B cell (primary cell): ENCODE data around the gene CCT6B. TPM values are rescaled to one million over a fixed set of nuclear protein-coding genes. Genes with fewer than 3 reads are reported as not detected.

ENCODE experiments used
- ATAC-seq: fragments of 200-7000 bp; cut with Tn5 transposase; one replicate; pipeline ENCODE4 v1.10.0; 2021; ENCODE audit warnings: low read depth, mild to moderate bottlenecking, moderate number of reproducible peaks, moderate library complexity
- CTCF ChIA-PET: fragments of 350-600 bp; sonication (Branson Sonifier 250); formaldehyde crosslinking; loops from one replicate; lab custom pipeline; 2021; ENCODE audit warnings: antibody characterized with exemption, inconsistent platforms; lab: Charles Lee
- POLR2A ChIA-PET: fragments of 350-600 bp; sonication (Branson Sonifier 250); formaldehyde crosslinking; loops from one replicate; lab custom pipeline; 2021; ENCODE audit warnings: antibody characterized with exemption; lab: Charles Lee
- DNase-seq: peaks from one replicate; pipeline ENCODE4 v3.0.0; 2013
- H2AFZ ChIP-seq: 2 replicates; pipeline ENCODE4 v1.6.1; 2012; ENCODE audit warnings: mild to moderate bottlenecking, low read depth, low read length; ENCODE audit not compliant: insufficient read depth, poor library complexity, severe bottlenecking
- H3K27ac ChIP-seq, 2 donors: 1 replicate in 1 of 2; 2 replicates in 1 of 2; pipeline ENCODE4 v1.5.1; 2012 to 2013; ENCODE audit warnings: low read length in 2 of 2, mild to moderate bottlenecking in 2 of 2, moderate library complexity in 1 of 2
- H3K27me3 ChIP-seq, 4 experiments: fragments of 200-600 bp in 1 of 4; sonication (generic) in 1 of 4; replicated peaks in 1 of 4; 1 replicate in 2 of 4; 2 replicates in 2 of 4; pipeline versions ENCODE4 v1.6.1 to v1.7.0; 2013 to 2016; ENCODE audit warnings: low read length in 3 of 4, mild to moderate bottlenecking in 2 of 4, mixed read lengths in 1 of 4, moderate library complexity in 1 of 4; ENCODE audit not compliant: insufficient read depth in 4 of 4, control insufficient read depth in 3 of 4; ENCODE audit errors: control extremely low read depth in 1 of 4
- H3K36me3 ChIP-seq, 2 experiments: replicated peaks in 1 of 2; 1 replicate in 1 of 2; 2 replicates in 1 of 2; pipeline versions ENCODE4 v1.6.1 to v1.7.1; 2013; ENCODE audit warnings: low read length in 1 of 2; ENCODE audit not compliant: insufficient read depth in 2 of 2, control insufficient read depth in 1 of 2; ENCODE audit errors: control extremely low read depth in 1 of 2, extremely low read depth in 1 of 2
- H3K4me1 ChIP-seq, 2 donors: fragments of 200-600 bp in 1 of 2; sonication (generic) in 1 of 2; 1 replicate in 1 of 2; 2 replicates in 1 of 2; pipeline versions ENCODE4 v1.5.1 to v1.6.1; 2013 to 2017; ENCODE audit warnings: low read length in 2 of 2; ENCODE audit not compliant: control insufficient read depth in 2 of 2, insufficient read depth in 2 of 2
- H3K4me2 ChIP-seq: replicated peaks from 2 replicates; pipeline ENCODE3; 2012; ENCODE audit warnings: mild to moderate bottlenecking, low read depth, low read length; ENCODE audit not compliant: poor library complexity, severe bottlenecking
- H3K4me3 ChIP-seq, 5 experiments: fragments of 200-600 bp in 1 of 5; sonication (generic) in 1 of 5; 1 replicate in 3 of 5; 2 replicates in 2 of 5; pipeline versions ENCODE4 v1.5.1 to v1.7.0; 2011 to 2016; ENCODE audit warnings: low read length in 4 of 5, mild to moderate bottlenecking in 4 of 5, low read depth in 2 of 5, control low read depth in 1 of 5, moderate library complexity in 1 of 5; ENCODE audit not compliant: insufficient read depth in 1 of 5; ENCODE audit errors: control extremely low read depth in 1 of 5, extremely low read depth in 1 of 5
- H3K79me2 ChIP-seq: fragments of 200-600 bp; sonication (generic); one replicate; pipeline ENCODE4 v1.6.0; 2016; ENCODE audit warnings: low read length; ENCODE audit not compliant: control insufficient read depth, insufficient read depth
- H3K9ac ChIP-seq: fragments of 200-600 bp; sonication (generic); 2 replicates; pipeline ENCODE4 v1.6.1; 2017; ENCODE audit warnings: mild to moderate bottlenecking, low read length, moderate library complexity
- H3K9me3 ChIP-seq, 3 donors: one replicate each; pipeline versions ENCODE4 v1.6.1 to v1.7.1; 2013; ENCODE audit warnings: low read length in 2 of 3; ENCODE audit not compliant: control insufficient read depth in 2 of 3, insufficient read depth in 1 of 3; ENCODE audit errors: control extremely low read depth in 1 of 3
- H4K20me1 ChIP-seq: 2 replicates; pipeline ENCODE4 v1.6.0; 2012; ENCODE audit warnings: mild to moderate bottlenecking, low read length; ENCODE audit not compliant: insufficient read depth, control insufficient read depth, poor library complexity, severe bottlenecking
- H3K27ac Mint-ChIP-seq: one replicate; pipeline ENCODE4 v1.8.0; 2021; ENCODE audit warnings: mixed read lengths
- H3K27me3 Mint-ChIP-seq: one replicate; pipeline ENCODE4 v1.8.0; 2021; ENCODE audit warnings: mixed read lengths
- H3K4me1 Mint-ChIP-seq: one replicate; pipeline ENCODE4 v1.8.0; 2021; ENCODE audit warnings: mixed read lengths
- H3K4me3 Mint-ChIP-seq: one replicate; pipeline ENCODE4 v1.8.0; 2021; ENCODE audit warnings: mixed read lengths
- H3K9me3 Mint-ChIP-seq: one replicate; pipeline ENCODE4 v1.8.0; 2022; ENCODE audit warnings: mixed read lengths; ENCODE audit not compliant: insufficient read depth
- CTCF ChIP-seq: fragments of 200-600 bp; IDR thresholded peaks from one replicate; pipeline ENCODE4 v1.8.0; 2022; ENCODE audit warnings: antibody characterized with exemption, mild to moderate bottlenecking
- EZH2 ChIP-seq: IDR thresholded peaks from 2 replicates; pipeline ENCODE4 v1.6.1; 2012; ENCODE audit warnings: borderline replicate concordance, low read depth, mild to moderate bottlenecking, moderate library complexity, low read length; ENCODE audit not compliant: insufficient read depth, poor library complexity, severe bottlenecking
- WGBS: methylation state at CpG from one replicate; pipeline ENCODE4 v1.1.5; 2013; ENCODE audit warnings: missing lambda C conversion rate; ENCODE audit not compliant: insufficient coverage; 5-methylcytosine and 5-hydroxymethylcytosine counted together
- intact Hi-C: fragments of 100-400 bp; cut with micrococcal nuclease; formaldehyde crosslinking; loops from one replicate; pipeline ENCODE4 v1.10.0; 2022
- polyA plus RNA-seq: library from polyadenylated mRNA; depleted of rRNA; stranded (reverse); fragments of >200 nt; gene quantifications from 2 replicates; pipeline ENCODE4 v1.2.3, GENCODE V29; 2012
- total RNA-seq, 2 donors: library from RNA; stranded (reverse); fragments of 120-200 nt in 1 of 2; gene quantifications; 1 replicate in 1 of 2; 2 replicates in 1 of 2; pipeline versions ENCODE4 v1.2.3 to v1.2.4, GENCODE V29; 2013 to 2022

The CCT6B gene
- total and polyA plus RNA-seq, 2 donors (not counting 1 experiment from before 2014, with no cell fraction given) = 0.82 to 2.6 TPM

GRCh38 chr17:34916120-34916519 lies 45.1 kb downstream of the CCT6B start:
- TF ChIP-seq CTCF = no peak
- no peak for TF ChIP-seq EZH2
- no peak overlapping the region for H3K27ac ChIP-seq
- ChIA-PET POLR2A (no interaction called here), CTCF (no interaction called here)
- DNase-seq (no peak), ATAC-seq (no peak)
- WGBS = no CpG with 5 or more reads among the region's 2 CpGs
- no peak overlapping the region for H3K4me3 Mint-ChIP-seq
- intact Hi-C loops = no loop called here
- H3K4me3 ChIP-seq = no peak overlapping the region
- H2AFZ ChIP-seq = no peak overlapping the region
- peaks cover 7% of the 10 kb centered on the region for H3K4me1 Mint-ChIP-seq
- no peaks in the 10 kb centered on the region for H3K9me3 Mint-ChIP-seq
- no peaks in the 10 kb centered on the region for H3K27me3 ChIP-seq
- no peak overlapping the region for H3K27ac Mint-ChIP-seq
- no peaks in the 10 kb centered on the region for H3K9me3 ChIP-seq
- no peaks in the 10 kb centered on the region for H4K20me1 ChIP-seq
- peaks cover 4% of the 10 kb centered on the region for H3K27me3 Mint-ChIP-seq
- peaks cover 0 to 4% of the 10 kb centered on the region in 2 donors for H3K4me1 ChIP-seq
- no peak overlapping the region for H3K4me2 ChIP-seq
- H3K36me3 ChIP-seq = no peaks in the 10 kb centered on the region
- H3K79me2 ChIP-seq = no peaks in the 10 kb centered on the region
- H3K9ac ChIP-seq = no peak overlapping the region

- CTCF ChIA-PET = no interaction called here
- H3K9me3 Mint-ChIP-seq = no peaks in the 10 kb centered on the region
- no peak for TF ChIP-seq EZH2
- no peak for TF ChIP-seq CTCF
- Histone ChIP-seq H3K4me1 (peaks cover 0 to 4% of the 10 kb centered on the region in 2 donors), H3K4me2 (no peak overlapping the region), H3K27me3 (no peaks in the 10 kb centered on the region), H3K9me3 (no peaks in the 10 kb centered on the region), H3K9ac (no peak overlapping the region), H4K20me1 (no peaks in the 10 kb centered on the region), H3K79me2 (no peaks in the 10 kb centered on the region), H2AFZ (no peak overlapping the region), H3K36me3 (no peaks in the 10 kb centered on the region), H3K4me3 (no peak overlapping the region), H3K27ac (no peak overlapping the region)
- POLR2A ChIA-PET = no interaction called here
- H3K27ac Mint-ChIP-seq = no peak overlapping the region
- H3K4me1 Mint-ChIP-seq = peaks cover 7% of the 10 kb centered on the region
- intact Hi-C loops = no loop called here
- H3K4me3 Mint-ChIP-seq = no peak overlapping the region
- DNase-seq (no peak), ATAC-seq (no peak)
- WGBS = no CpG with 5 or more reads among the region's 1 CpG
- H3K27me3 Mint-ChIP-seq = no peaks in the 10 kb centered on the region
Measured at GRCh38 chr17:34913001-34913400, 48.3 kb downstream of the CCT6B start.
